MCF 10A (cell line): ENCODE measurements around the gene MALL. TPM values are rescaled to one million over a fixed set of nuclear protein-coding genes. Genes with fewer than 3 reads are reported as not detected.
A peak's percentile ranks its signal among the peaks of the same experiment; 100 is the strongest.

Experiments
- BruUV-seq: library from RNA; stranded (reverse); fragments of 400-500 nt; replicated peaks from 2 replicates; lab custom pipeline; 2021; lab: Mats Ljungman, UMichigan
- CTCF ChIA-PET: fragments of 300-600 bp; sonication (Branson Sonifier 250); formaldehyde crosslinking; extraction: SDS; loops from one replicate; lab custom pipeline; 2021; ENCODE audit warnings: antibody characterized with exemption, inconsistent platforms; lab: Yijun Ruan, JAX
- POLR2A ChIA-PET: fragments of 300-600, 350-650 bp; sonication (Branson Sonifier 250); formaldehyde crosslinking; extraction: SDS; loops from one replicate; lab custom pipeline; 2020; ENCODE audit warnings: antibody characterized with exemption, inconsistent platforms; lab: Yijun Ruan, JAX
- DNase-seq: peaks from one replicate; pipeline ENCODE4 v3.0.0-alpha.2; 2018; ENCODE audit not compliant: unreplicated experiment
- H3K27ac Mint-ChIP-seq: one replicate; pipeline ENCODE4 v1.8.0; 2022; ENCODE audit warnings: mild to moderate bottlenecking, low read depth, mixed read lengths; ENCODE audit not compliant: unreplicated experiment
- H3K27me3 Mint-ChIP-seq: one replicate; pipeline ENCODE4 v1.8.0; 2022; ENCODE audit warnings: mixed read lengths; ENCODE audit not compliant: insufficient read depth, unreplicated experiment
- H3K36me3 Mint-ChIP-seq: one replicate; pipeline ENCODE4 v1.8.0; 2022; ENCODE audit warnings: mild to moderate bottlenecking, moderate library complexity, mixed read lengths; ENCODE audit not compliant: insufficient read depth, unreplicated experiment
- H3K4me1 Mint-ChIP-seq: one replicate; pipeline ENCODE4 v1.8.0; 2022; ENCODE audit warnings: mixed read lengths; ENCODE audit not compliant: insufficient read depth, unreplicated experiment
- H3K4me3 Mint-ChIP-seq: one replicate; pipeline ENCODE4 v1.8.0; 2022; ENCODE audit warnings: mild to moderate bottlenecking, moderate library complexity, mixed read lengths; ENCODE audit not compliant: unreplicated experiment
- H3K9me3 Mint-ChIP-seq: one replicate; pipeline ENCODE4 v1.8.0; 2022; ENCODE audit warnings: mixed read lengths; ENCODE audit not compliant: unreplicated experiment
- intact Hi-C: fragments of 100-400 bp; cut with micrococcal nuclease; formaldehyde crosslinking; loops from 2 replicates; pipeline ENCODE4 v1.14.1; 2022
- total RNA-seq: library from RNA; stranded (reverse); gene quantifications from 2 replicates; pipeline ENCODE4 v1.2.3, GENCODE V29; 2022
- TF ChIP-seq, protein P1 (sequence below): fragments of 200-600 bp; IDR thresholded peaks from one replicate; pipeline ENCODE4 v1.8.0; 2022; ENCODE audit warnings: antibody characterized with exemption, mild to moderate bottlenecking; ENCODE audit not compliant: unreplicated experiment

Gene MALL
- total RNA-seq, 1 experiment from 2014 or later, result 1.8 TPM

DNA sequence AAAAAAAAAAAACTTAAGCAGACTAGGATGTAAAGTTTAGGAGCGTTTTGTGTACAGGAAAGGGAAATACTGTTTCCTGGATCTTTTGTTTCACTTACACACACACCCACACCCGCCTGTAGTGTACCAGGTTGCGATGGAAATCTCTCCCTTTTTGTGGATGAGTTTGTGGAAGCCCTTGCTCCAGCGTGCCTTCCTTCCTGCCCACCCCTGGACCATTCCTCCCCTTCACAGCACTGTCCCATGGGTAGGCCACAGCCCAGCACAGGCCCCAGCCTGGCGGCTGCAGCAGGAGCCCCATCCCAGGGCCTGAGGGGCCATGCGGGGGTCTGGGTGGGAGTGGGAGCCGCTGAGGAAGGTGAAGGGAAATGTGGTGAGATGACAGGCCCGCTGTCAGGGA, 15.1 kb downstream of the MALL start:
- Mint-ChIP-seq H3K27ac (peak overlapping the region; percentile 86), H3K36me3 (no peaks in the 10 kb centered on the region), H3K4me3 (no peak overlapping the region), H3K9me3 (no peaks in the 10 kb centered on the region), H3K27me3 (no peaks in the 10 kb centered on the region), H3K4me1 (peaks cover 42% of the 10 kb centered on the region)
- DNase-seq, result no peak
- ChIA-PET CTCF (no interaction called here), POLR2A (no interaction called here)
- TF ChIP-seq, protein P1, sequence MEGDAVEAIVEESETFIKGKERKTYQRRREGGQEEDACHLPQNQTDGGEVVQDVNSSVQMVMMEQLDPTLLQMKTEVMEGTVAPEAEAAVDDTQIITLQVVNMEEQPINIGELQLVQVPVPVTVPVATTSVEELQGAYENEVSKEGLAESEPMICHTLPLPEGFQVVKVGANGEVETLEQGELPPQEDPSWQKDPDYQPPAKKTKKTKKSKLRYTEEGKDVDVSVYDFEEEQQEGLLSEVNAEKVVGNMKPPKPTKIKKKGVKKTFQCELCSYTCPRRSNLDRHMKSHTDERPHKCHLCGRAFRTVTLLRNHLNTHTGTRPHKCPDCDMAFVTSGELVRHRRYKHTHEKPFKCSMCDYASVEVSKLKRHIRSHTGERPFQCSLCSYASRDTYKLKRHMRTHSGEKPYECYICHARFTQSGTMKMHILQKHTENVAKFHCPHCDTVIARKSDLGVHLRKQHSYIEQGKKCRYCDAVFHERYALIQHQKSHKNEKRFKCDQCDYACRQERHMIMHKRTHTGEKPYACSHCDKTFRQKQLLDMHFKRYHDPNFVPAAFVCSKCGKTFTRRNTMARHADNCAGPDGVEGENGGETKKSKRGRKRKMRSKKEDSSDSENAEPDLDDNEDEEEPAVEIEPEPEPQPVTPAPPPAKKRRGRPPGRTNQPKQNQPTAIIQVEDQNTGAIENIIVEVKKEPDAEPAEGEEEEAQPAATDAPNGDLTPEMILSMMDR, result no peak
- no TSS peak for BruUV-seq
- intact Hi-C loops, result no loop called here

DNA sequence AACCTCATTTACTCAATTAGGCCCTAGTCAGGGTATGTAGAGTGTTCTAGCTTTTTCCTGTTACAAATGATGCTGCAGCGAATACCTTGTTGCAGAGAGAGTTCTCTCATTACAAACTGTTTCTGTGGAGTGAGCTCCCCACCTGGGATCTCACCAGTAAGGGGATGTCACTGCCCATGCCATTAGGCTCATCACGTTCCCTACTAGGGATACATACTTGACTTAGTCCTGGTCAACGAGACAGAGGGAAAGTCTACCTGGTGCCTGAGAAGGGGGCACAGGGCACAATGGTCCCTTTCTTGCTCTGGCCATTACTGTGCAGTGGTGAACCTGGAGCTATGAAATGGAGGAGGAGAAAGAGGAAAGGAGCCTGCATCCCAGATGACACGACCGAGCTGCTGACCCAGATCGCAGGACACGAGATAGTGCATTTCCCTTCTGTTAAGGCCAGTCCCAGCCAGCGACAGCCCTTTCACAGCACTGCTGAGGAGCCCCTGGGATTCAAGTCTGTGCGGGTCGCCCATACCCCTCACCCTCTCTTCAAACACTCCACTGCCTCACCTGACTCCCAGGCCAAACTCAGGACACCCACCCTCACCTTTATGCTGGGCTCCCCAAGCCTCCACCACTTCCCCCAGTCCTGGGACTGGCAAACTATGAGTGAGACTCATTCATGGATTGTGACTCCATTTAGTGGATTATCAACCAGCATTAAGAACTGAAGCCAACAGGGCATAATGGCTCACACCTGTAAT, 16.0 kb downstream of the MALL start:
- BruUV-seq, result no TSS peak

DNA sequence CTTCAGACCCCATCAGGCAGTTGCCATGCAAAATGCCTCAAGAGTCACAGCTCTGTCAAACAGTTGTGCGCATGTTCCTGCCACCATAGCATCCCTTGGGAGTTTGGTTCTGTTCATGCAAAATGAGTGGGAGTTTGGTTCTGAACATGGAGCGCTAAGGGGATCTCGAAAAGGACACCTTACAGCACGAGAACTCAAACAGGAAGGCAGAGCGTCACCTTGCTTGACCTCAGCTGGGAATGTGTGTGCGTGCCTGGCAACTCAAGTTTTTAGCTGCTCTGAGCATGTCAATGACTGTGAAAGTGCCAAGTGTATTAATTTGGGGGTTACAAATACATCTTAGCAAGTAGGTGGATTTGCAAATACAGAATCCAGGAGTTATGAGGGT, 16.6 kb downstream of the MALL start:
- intact Hi-C loops, result no loop called here
- TF ChIP-seq, protein P1, result no peak
- CTCF ChIA-PET, result no interaction called here
- Mint-ChIP-seq H3K27ac (no peak overlapping the region), H3K9me3 (no peaks in the 10 kb centered on the region), H3K4me1 (peaks cover 29% of the 10 kb centered on the region), H3K27me3 (no peaks in the 10 kb centered on the region), H3K4me3 (no peak overlapping the region), H3K36me3 (no peaks in the 10 kb centered on the region)
- no peak for DNase-seq
- BruUV-seq, result no TSS peak
- POLR2A ChIA-PET, result interaction anchor here (1.0 kb wide), 1 partner anchor 16 kb away, joined by 3 read pairs; the partner anchor contains the start of gene MALL

More for the DNA sequence above, 16.0 kb downstream of the MALL start:
- no peak for DNase-seq
- H3K4me3 Mint-ChIP-seq, result no peak overlapping the region
- CTCF ChIA-PET, result no interaction called here
- intact Hi-C loops, result no loop called here
- H3K27me3 Mint-ChIP-seq, result no peaks in the 10 kb centered on the region
- TF ChIP-seq, protein P1, result no peak
- POLR2A ChIA-PET, result interaction anchor here (1.0 kb wide), 1 partner anchor 16 kb away, joined by 3 read pairs; the partner anchor contains the start of gene MALL
- peak overlapping the region; percentile 86 for H3K27ac Mint-ChIP-seq
- no peaks in the 10 kb centered on the region for H3K36me3 Mint-ChIP-seq
- no peaks in the 10 kb centered on the region for H3K9me3 Mint-ChIP-seq
- H3K4me1 Mint-ChIP-seq, result peaks cover 33% of the 10 kb centered on the region

DNA sequence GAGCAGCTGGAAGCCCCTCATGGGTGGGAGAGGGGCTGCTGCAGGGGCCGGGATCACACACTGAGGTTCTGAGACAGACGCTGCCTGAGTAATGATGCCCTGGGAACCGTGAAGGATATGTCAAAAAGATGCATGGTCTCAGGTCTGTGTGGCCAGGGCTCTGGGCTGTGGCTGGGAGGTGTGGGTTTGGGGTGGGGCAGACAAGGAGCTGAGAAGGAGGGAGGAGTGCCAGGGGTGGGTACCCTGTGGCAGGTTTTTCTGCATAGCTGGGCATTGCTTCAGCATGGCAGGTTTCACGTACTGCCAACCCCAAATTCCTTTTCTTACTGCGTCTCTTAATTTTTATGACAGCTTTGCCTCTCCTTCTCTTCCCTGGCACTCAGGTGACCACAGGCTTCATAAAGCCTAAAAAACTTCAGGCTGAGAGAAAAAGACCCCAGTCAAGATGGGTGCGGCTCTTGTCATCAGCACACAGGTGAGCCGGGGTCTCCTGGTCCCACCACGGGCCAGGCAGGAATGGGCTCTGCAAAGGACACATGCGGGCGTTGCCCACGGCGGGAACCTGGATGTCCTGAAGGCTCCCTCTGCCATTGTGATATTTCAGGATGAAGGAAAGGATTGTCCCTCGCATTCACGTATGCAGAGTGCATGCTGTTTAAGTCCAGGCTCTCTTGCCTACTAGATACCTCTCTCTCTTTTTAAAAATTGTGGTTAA, 18.0 kb downstream of the MALL start:
- Mint-ChIP-seq H3K9me3 (no peaks in the 10 kb centered on the region), H3K27me3 (no peaks in the 10 kb centered on the region), H3K4me1 (peaks cover 29% of the 10 kb centered on the region), H3K4me3 (no peak overlapping the region), H3K27ac (peak overlapping the region; percentile 47), H3K36me3 (no peaks in the 10 kb centered on the region)
- TF ChIP-seq, protein P1, result no peak
- no TSS peak for BruUV-seq
- POLR2A ChIA-PET, result no interaction called here
- DNase-seq, result no peak
- CTCF ChIA-PET, result no interaction called here
- intact Hi-C loops, result no loop called here
